OCI-LY1 (cell line): ENCODE data around the gene PDK3.

ENCODE experiments used
- CTCF ChIP-seq: fragments of 200-600 bp; sonication (generic), shearing (Covaris generic); IDR thresholded peaks from 2 replicates; pipeline ENCODE4 v1.5.1; 2017; ENCODE audit warnings: mild to moderate bottlenecking, antibody characterized with exemption, low read length, moderate library complexity, mixed read lengths
- EZH2 ChIP-seq: fragments of 200-600 bp; sonication (generic), shearing (Covaris generic); IDR thresholded peaks from 2 replicates; pipeline ENCODE4 v1.8.0; 2017; ENCODE audit warnings: borderline replicate concordance, mixed run types, mild to moderate bottlenecking, antibody characterized with exemption, low read length, moderate library complexity, mixed read lengths

GRCh38 chrX:24478509-24478908, 13.4 kb downstream of the PDK3 start:
- TF ChIP-seq CTCF (no peak), EZH2 (no peak)
